Measurements from ENCODE around the gene NEB.

DNA sequence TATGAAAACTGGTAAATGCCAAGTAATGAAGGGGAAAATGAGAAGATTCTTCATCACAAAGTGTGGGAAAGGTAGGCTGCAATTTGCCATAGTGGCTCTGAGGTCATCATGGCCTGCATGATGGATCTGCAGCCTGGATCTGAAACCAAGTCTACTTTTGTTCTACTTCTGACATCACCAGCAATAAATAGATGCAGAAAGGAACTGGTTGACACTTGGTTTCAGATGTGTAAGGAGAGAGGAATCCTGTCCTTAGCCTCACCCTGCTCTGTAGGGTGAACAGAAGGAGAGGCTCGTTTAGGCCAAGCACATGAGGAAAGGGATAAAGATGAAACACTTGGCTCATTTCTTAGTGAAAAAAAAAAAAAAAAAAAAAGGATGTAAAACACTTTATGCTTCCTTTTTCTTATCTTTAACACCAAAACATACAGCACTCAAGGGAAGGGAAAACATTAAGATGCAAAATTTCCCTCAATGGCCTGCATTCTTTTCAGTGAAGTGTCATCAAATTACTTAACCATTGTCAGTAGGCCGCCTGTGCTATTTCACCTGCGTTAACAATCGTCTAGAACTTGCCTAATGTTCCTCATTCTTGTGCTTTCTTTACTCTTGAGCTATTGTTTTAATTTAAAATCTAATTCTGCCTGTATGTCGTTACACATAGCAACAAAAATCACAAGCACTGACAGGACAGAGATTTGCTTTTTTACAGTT, 3.9 kb downstream of the NEB start:
- TF ChIP-seq CTCF (IDR thresholded peaks at IDR 0.05; ENCODE audit: low read depth, low read length, poor library complexity, severe bottlenecking) (no peak), EZH2phosphoT487 (IDR thresholded peaks at IDR 0.05; ENCODE audit: borderline replicate concordance, low read length) (no peak)
